GM12865 (cell line): ENCODE data around the gene ZBTB7A.

Source experiments
- DNase-seq: peaks from one replicate; pipeline ENCODE4 v3.0.0; 2010; ENCODE audit warnings: low read depth
- H3K4me3 ChIP-seq: 2 replicates; pipeline ENCODE4 v1.5.1; 2011; ENCODE audit warnings: mild to moderate bottlenecking, low read depth, low read length, control low read depth
- CTCF ChIP-seq: IDR thresholded peaks from 2 replicates; pipeline ENCODE4 v1.5.1; 2011; ENCODE audit warnings: low read length, control low read depth, low read depth, inconsistent platforms; ENCODE audit not compliant: insufficient read depth; ENCODE audit errors: missing control alignments

The ZBTB7A gene

GRCh38 chr19:4059453-4059871, 7.2 kb downstream of the ZBTB7A start:
- TF ChIP-seq CTCF = no peak
- no peak for DNase-seq
- H3K4me3 ChIP-seq = peak overlapping the region; percentile 51

GRCh38 chr19:4058693-4059452, 7.8 kb downstream of the ZBTB7A start:
- H3K4me3 ChIP-seq = peak overlapping the region; percentile 51
- no peak for DNase-seq
- no peak for TF ChIP-seq CTCF

GRCh38 chr19:4057931-4058692, 8.6 kb downstream of the ZBTB7A start:
- H3K4me3 ChIP-seq = no peak overlapping the region
- no peak for TF ChIP-seq CTCF
- no peak for DNase-seq

GRCh38 chr19:4055209-4055552, 11.5 kb downstream of the ZBTB7A start:
- DNase-seq = no peak
- TF ChIP-seq CTCF = no peak
- no peak overlapping the region for H3K4me3 ChIP-seq

GRCh38 chr19:4054441-4055208, 12.1 kb downstream of the ZBTB7A start:
- no peak for TF ChIP-seq CTCF
- H3K4me3 ChIP-seq = no peak overlapping the region
- no peak for DNase-seq

GRCh38 chr19:4053423-4054324, 13.0 kb downstream of the ZBTB7A start:
- DNase-seq = no peak
- no peak for TF ChIP-seq CTCF
- no peak overlapping the region for H3K4me3 ChIP-seq
